Measurements from ENCODE around the gene PDP2.
"Not testable (repeated sequence)": the region's sequence is repeated elsewhere in the genome, so short reads cannot be mapped to it uniquely, and the experiment has no call there.

PDP2 gene

DNA sequence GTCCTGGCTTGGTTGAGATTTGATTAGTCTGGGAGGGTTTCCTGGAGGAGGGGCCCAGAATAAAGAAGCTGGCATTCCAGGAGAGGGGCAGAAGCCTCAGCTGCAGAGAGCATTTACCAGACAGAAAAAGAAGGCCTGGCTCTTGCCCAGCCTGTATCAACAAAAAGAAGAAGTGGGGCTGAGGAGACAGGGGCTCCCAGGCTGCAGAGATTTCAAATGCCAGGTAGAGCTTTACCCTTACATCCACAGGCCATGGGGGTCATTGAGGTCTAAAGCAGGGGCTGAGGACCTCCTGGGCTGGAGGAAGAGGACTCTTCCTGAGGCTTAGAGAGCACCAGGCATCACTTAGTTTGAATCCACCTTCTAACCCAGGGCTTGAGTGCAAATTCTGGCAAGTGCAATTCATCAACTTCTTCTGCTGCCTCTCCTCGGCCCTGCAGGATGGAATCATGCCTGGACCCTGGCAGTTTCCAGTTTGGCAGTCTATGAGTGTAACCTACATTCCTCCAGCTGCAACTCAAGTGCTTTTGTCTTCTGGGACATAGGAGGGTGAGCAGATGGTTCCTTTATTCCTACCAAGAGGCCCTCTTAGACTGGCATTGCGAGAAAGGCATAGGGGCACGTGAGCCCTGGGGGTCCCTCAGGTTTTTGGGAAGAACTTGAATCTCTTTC lies 20.8 kb upstream of the PDP2 start:
- DNase-seq (ENCODE audit: low read depth in 2 of 2), result no peak
- H3K4me3 ChIP-seq (replicated peaks in 1 of 2; ENCODE audit: low read depth in 2 of 2, low read length in 2 of 2), result no peak overlapping the region
- TF ChIP-seq, protein P1, sequence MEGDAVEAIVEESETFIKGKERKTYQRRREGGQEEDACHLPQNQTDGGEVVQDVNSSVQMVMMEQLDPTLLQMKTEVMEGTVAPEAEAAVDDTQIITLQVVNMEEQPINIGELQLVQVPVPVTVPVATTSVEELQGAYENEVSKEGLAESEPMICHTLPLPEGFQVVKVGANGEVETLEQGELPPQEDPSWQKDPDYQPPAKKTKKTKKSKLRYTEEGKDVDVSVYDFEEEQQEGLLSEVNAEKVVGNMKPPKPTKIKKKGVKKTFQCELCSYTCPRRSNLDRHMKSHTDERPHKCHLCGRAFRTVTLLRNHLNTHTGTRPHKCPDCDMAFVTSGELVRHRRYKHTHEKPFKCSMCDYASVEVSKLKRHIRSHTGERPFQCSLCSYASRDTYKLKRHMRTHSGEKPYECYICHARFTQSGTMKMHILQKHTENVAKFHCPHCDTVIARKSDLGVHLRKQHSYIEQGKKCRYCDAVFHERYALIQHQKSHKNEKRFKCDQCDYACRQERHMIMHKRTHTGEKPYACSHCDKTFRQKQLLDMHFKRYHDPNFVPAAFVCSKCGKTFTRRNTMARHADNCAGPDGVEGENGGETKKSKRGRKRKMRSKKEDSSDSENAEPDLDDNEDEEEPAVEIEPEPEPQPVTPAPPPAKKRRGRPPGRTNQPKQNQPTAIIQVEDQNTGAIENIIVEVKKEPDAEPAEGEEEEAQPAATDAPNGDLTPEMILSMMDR (IDR thresholded peaks at IDR 0.05; ENCODE audit: low read depth, low read length), result no peak

DNA sequence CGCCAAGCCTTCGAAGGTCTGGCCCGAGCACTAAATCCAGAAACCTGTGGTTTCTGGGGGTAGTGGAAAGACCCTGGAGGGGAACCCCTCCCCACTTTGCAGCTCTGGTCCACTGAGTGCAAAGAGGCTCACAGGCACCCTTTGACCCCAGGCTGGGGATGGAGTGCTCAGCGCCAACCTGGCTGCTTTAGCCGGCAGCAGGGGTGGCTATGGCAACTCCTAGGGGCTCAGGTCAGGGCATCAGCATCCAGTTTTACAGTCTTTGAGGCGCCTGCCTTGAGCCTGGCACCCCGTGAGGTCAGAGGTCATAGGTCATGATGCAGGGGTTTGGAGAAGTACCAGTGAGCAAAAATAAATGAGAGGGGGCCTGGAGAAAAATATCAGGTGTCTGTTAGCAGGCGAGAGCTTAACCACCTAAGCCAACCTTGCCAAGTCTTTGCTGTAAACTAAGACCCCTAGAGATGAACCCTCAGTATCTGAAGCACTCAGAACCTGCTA lies 18.2 kb upstream of the PDP2 start:
- TF ChIP-seq, protein P1 (IDR thresholded peaks at IDR 0.05; ENCODE audit: low read depth, low read length), result no peak
- no peak overlapping the region for H3K4me3 ChIP-seq (replicated peaks in 1 of 2; ENCODE audit: low read depth in 2 of 2, low read length in 2 of 2)
- no peak for DNase-seq (ENCODE audit: low read depth in 2 of 2)

DNA sequence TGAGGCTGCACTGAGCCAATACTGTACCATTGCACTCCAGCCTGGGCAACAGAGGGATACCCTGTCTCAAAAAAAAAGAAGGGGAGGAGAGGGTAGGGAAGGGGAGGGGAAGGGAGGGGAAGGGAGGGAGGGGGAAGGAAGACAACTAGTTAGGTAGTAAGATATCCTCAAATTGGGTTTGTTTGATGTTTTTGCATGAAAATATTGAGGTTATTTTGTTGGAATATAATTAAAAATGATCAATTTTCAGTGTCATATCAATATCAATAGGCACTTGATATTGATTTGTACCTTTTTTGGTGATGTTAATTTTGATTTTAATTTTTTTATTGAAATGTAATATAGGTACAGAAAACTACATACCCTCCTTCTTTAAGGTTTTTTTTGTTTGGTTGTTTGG lies 16.6 kb upstream of the PDP2 start:
- H3K4me3 ChIP-seq (replicated peaks in 1 of 2; ENCODE audit: low read depth in 2 of 2, low read length in 2 of 2), result no peak overlapping the region
- TF ChIP-seq, protein P1 (IDR thresholded peaks at IDR 0.05; ENCODE audit: low read depth, low read length), result no peak
- no peak for DNase-seq (ENCODE audit: low read depth in 2 of 2)

DNA sequence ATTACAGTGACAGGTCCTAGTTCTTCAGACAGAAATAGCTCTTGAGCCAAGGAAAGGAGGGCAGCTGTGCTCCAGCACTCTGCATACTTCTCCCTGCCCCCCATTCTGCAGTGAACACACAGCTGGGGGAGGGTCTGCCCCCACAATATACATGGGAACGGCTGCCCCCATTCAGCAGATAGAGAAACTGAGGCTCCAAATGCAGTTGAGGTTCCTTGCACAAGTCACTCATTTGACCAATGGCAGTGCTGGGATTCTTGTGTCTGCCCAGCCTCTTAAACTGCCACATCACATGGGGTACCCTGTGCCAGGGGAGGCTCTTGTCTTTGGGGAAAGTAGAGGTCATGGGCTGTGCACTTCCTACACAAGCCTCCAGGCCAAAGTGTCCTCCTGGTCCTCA lies 10.9 kb upstream of the PDP2 start:
- H3K4me3 ChIP-seq (replicated peaks in 1 of 2; ENCODE audit: low read depth in 2 of 2, low read length in 2 of 2), result no peak overlapping the region
- TF ChIP-seq, protein P1 (IDR thresholded peaks at IDR 0.05; ENCODE audit: low read depth, low read length), result no peak
- no peak for DNase-seq (ENCODE audit: low read depth in 2 of 2)

DNA sequence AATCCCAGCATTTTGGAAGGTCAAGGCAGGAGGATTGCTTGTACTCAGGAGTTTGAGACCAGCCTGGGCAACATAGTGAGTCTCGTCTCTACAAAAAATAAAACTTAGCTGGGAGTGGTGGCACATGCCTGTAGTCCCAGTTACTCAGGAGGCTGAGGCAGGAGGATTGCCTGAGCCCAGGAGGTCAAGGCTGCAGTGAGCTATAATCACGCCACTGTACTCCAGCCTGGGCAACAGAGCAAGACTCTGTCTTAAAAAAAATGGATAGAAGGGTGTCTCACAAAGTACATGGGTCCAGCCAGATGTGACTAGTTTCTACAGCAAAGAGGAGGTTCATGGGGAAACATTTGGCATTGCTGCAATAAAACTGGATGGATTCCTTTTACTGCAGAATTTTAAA lies 9.0 kb upstream of the PDP2 start:
- not testable (repeated sequence) for DNase-seq (ENCODE audit: low read depth in 2 of 2); H3K4me3 ChIP-seq (replicated peaks in 1 of 2; ENCODE audit: low read depth in 2 of 2, low read length in 2 of 2)

DNA sequence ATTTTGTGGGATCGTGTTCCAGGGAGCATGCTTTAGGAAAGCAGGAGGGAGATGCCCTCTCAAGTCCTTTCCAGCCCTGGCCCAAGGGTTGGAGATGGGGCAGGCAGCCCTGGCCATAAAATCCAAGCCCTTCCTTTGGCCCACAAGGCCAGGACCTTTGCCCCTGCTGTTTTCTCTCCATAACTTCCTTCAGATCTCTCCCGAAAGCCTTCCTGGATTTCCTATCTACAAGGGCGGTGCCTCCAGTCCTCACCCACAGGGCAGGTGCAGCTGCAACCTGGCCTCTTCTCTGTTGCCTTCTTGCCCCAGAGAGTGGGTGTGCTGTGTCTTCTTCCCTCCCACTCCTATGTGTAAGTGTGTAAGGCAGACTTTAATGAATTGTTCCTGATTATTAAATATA lies 8.5 kb upstream of the PDP2 start:
- TF ChIP-seq, protein P1 (IDR thresholded peaks at IDR 0.05; ENCODE audit: low read depth, low read length), result no peak
- no peak overlapping the region for H3K4me3 ChIP-seq (replicated peaks in 1 of 2; ENCODE audit: low read depth in 2 of 2, low read length in 2 of 2)
- DNase-seq (ENCODE audit: low read depth in 2 of 2), result no peak

DNA sequence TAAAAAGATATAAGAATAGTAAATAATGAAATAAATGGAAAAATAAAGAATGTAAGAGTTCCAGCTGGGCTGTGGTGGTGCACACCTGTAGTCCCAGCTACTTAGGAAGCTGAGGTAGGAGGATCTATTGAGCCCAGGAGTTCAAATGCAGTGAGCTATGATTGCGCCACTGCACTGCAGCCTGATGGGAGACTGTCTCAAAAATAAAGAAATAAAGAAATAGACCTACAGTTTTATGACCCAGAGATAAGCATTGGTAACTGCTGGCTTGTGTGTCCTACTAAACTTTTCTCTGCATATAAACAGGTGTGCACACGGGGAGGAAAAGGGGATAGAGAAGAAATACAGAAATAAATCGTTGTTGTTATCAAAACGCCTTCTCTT lies 7.8 kb upstream of the PDP2 start:
- H3K4me3 ChIP-seq (replicated peaks in 1 of 2; ENCODE audit: low read depth in 2 of 2, low read length in 2 of 2), result peak overlapping the region; percentile 23 to 40
- peak in 1 of 2 donors; percentile 13 for DNase-seq (ENCODE audit: low read depth in 2 of 2)
- TF ChIP-seq, protein P1 (IDR thresholded peaks at IDR 0.05; ENCODE audit: low read depth, low read length), result no peak

All from cardiac fibroblast (primary cell).